CD4-positive, alpha-beta T cell (primary cell): ENCODE data around the gene CENPQ. TPM values are rescaled to one million over a fixed set of nuclear protein-coding genes. Genes with fewer than 3 reads are reported as not detected.

Source experiments
- ATAC-seq: fragments of 200-7000 bp; cut with Tn5 transposase; one replicate; pipeline ENCODE4 v1.10.0; 2022; ENCODE audit warnings: mild to moderate bottlenecking; ENCODE audit not compliant: poor library complexity
- CTCF ChIA-PET: fragments of 350-600 bp; sonication (Branson Sonifier 250); formaldehyde crosslinking; loops from one replicate; lab custom pipeline; 2021; ENCODE audit warnings: antibody characterized with exemption, inconsistent platforms; lab: Charles Lee
- POLR2A ChIA-PET: fragments of 350-600 bp; sonication (Branson Sonifier 250); formaldehyde crosslinking; loops from one replicate; lab custom pipeline; 2021; ENCODE audit warnings: antibody characterized with exemption, inconsistent platforms; lab: Charles Lee
- DNase-seq, 14 experiments: peaks; one replicate each; pipeline ENCODE4 v3.0.0-alpha.2; 2013 to 2020; ENCODE audit warnings: mixed read lengths in 2 of 14
- H3K27ac ChIP-seq, 2 donors: one replicate each; pipeline versions ENCODE4 v1.5.1 to v1.7.0; 2013; ENCODE audit warnings: low read length in 2 of 2, low read depth in 1 of 2, mild to moderate bottlenecking in 1 of 2
- H3K27me3 ChIP-seq, 2 experiments: 1 replicate in 1 of 2; 2 replicates in 1 of 2; pipeline versions ENCODE4 v1.6.1 to v1.7.0; 2013; ENCODE audit warnings: low read length in 2 of 2, control low read depth in 1 of 2, mild to moderate bottlenecking in 1 of 2, moderate library complexity in 1 of 2; ENCODE audit not compliant: insufficient read depth in 2 of 2, control insufficient read depth in 1 of 2
- H3K36me3 ChIP-seq: one replicate; pipeline ENCODE4 v1.6.1; 2013; ENCODE audit warnings: low read length, control low read depth; ENCODE audit not compliant: insufficient read depth
- H3K4me1 ChIP-seq: one replicate; pipeline ENCODE4 v1.6.1; 2013; ENCODE audit warnings: low read length, control low read depth; ENCODE audit not compliant: insufficient read depth
- H3K4me3 ChIP-seq: one replicate; pipeline ENCODE4 v1.5.1; 2013; ENCODE audit warnings: mild to moderate bottlenecking, low read length, moderate library complexity
- H3K9me3 ChIP-seq, 2 experiments: 1 replicate in 1 of 2; 2 replicates in 1 of 2; pipeline versions ENCODE4 v1.6.1 to v1.7.0; 2013; ENCODE audit warnings: low read length in 2 of 2, mild to moderate bottlenecking in 2 of 2, control low read depth in 1 of 2, moderate library complexity in 1 of 2; ENCODE audit not compliant: control insufficient read depth in 1 of 2, insufficient read depth in 1 of 2
- H3K27ac Mint-ChIP-seq: one replicate; pipeline ENCODE4 v1.8.0; 2020; ENCODE audit warnings: mixed read lengths
- H3K27me3 Mint-ChIP-seq: one replicate; pipeline ENCODE4 v1.8.0; 2021; ENCODE audit warnings: mixed read lengths
- H3K36me3 Mint-ChIP-seq: one replicate; pipeline ENCODE4 v1.8.0; 2021; ENCODE audit warnings: low read depth, mixed read lengths
- H3K4me1 Mint-ChIP-seq: one replicate; pipeline ENCODE4 v1.8.0; 2021; ENCODE audit warnings: low read depth, mixed read lengths
- H3K4me3 Mint-ChIP-seq: one replicate; pipeline ENCODE4 v1.8.0; 2020; ENCODE audit warnings: mild to moderate bottlenecking, mixed read lengths
- H3K9me3 Mint-ChIP-seq: one replicate; pipeline ENCODE4 v1.8.0; 2020; ENCODE audit warnings: mixed read lengths
- CTCF ChIP-seq: fragments of 200-600 bp; IDR thresholded peaks from one replicate; pipeline ENCODE4 v1.8.0; 2022; ENCODE audit warnings: antibody characterized with exemption, mild to moderate bottlenecking
- intact Hi-C, 2 experiments: fragments of 100-400 bp; cut with DNase I in 1 of 2; cut with micrococcal nuclease in 1 of 2; formaldehyde crosslinking; loops; one replicate each; pipeline versions ENCODE4 v1.15.1 to v1.9.0; 2023 to 2025; cut with DNase I, micrococcal nuclease
- total RNA-seq, 174 experiments: library from RNA in 2 of 174; stranded (reverse) in 2 of 174; gene quantifications; one replicate each; pipeline ENCODE4 v1.2.3 and lab custom pipeline; 2021 to 2026

CENPQ gene
- total RNA-seq, 2 experiments from 2014 or later = 0.14 to 0.30 TPM

DNA sequence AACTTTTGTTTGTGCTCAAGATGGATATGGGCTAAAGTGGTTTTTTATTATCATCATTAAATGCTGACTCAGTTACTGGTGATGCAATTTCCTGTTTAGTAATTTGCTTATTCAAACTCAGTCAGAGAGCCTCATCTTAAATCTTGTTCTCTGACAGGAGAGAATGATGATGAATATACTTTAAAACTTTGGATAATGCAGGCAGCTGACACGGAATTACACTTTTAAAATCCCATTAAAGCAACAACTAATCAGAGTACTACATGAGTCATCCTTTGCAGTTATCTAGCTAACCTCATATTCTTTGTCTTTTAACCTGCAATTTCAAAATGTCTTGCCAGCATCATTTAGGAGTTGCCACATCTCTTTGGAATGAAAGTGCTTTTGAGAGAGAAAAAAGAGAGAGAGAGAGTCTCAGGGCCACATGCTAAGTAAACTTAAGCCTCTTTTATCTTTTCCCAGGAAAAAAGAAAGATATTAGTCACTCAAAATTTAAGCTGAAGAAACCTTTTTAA, 78.1 kb downstream of the CENPQ start:
- H3K36me3 Mint-ChIP-seq = no peaks in the 10 kb centered on the region
- intact Hi-C loops = no loop called here
- Histone ChIP-seq H3K36me3 (no peaks in the 10 kb centered on the region), H3K27me3 (no peaks in the 10 kb centered on the region), H3K9me3 (no peaks in the 10 kb centered on the region), H3K27ac (no peak overlapping the region), H3K4me1 (no peaks in the 10 kb centered on the region), H3K4me3 (no peak overlapping the region)
- ChIA-PET POLR2A (interaction anchor here (0.6 kb wide), 1 partner anchor 289 kb away, joined by 3 read pairs; no protein-coding TSS in a partner anchor), CTCF (no interaction called here)
- DNase-seq = no peak
- TF ChIP-seq CTCF = no peak
- no peak overlapping the region for H3K4me3 Mint-ChIP-seq
- no peak for ATAC-seq
- peaks cover 3% of the 10 kb centered on the region for H3K27me3 Mint-ChIP-seq
- H3K4me1 Mint-ChIP-seq = no peaks in the 10 kb centered on the region
- no peak overlapping the region for H3K27ac Mint-ChIP-seq
- H3K9me3 Mint-ChIP-seq = no peaks in the 10 kb centered on the region

DNA sequence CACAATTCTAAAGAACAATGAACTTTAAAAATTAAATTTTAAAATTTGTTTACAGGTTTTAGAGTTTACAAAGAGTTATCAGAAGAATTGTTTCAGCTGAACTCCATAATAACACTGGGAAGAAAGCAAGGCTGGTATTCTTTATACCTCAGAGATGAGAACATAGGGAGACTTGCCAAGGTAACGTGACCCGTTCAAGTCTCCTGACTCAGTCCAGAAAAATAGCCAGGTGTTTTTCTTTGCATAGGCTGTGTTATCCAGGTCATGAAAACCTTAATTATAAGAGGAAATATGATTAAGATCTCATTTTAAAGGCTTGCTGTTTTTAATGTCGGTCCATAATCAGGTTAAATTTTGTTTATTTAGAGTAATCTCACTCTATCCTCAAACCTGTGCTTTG, 78.8 kb downstream of the CENPQ start:
- H3K36me3 ChIP-seq = no peaks in the 10 kb centered on the region

More for the DNA sequence above, 78.8 kb downstream of the CENPQ start:
- no peak overlapping the region for H3K27ac Mint-ChIP-seq
- no peaks in the 10 kb centered on the region for H3K4me1 Mint-ChIP-seq
- H3K4me1 ChIP-seq = no peaks in the 10 kb centered on the region
- no peaks in the 10 kb centered on the region for H3K9me3 ChIP-seq
- TF ChIP-seq CTCF = no peak
- no peaks in the 10 kb centered on the region for H3K36me3 Mint-ChIP-seq
- DNase-seq = no peak
- no peaks in the 10 kb centered on the region for H3K9me3 Mint-ChIP-seq
- no peak overlapping the region for H3K4me3 ChIP-seq
- ATAC-seq = no peak
- H3K27me3 ChIP-seq = peaks cover 0 to 3% of the 10 kb centered on the region in 2 experiments
- POLR2A ChIA-PET = interaction anchor here (0.6 kb wide), 1 partner anchor 289 kb away, joined by 3 read pairs; no protein-coding TSS in a partner anchor
- intact Hi-C loops = no loop called here
- no peak overlapping the region for H3K4me3 Mint-ChIP-seq
- CTCF ChIA-PET = no interaction called here
- H3K27ac ChIP-seq = no peak overlapping the region
- H3K27me3 Mint-ChIP-seq = peaks cover 9% of the 10 kb centered on the region

Other genes with a start within 250 kb of the CENPQ start
- gene MMUT, start 117 bp upstream of the CENPQ start, total RNA-seq = 1 to 10 TPM; 6.4 to 7.2 TPM
- gene GLYATL3, start 36.6 kb downstream of the CENPQ start, total RNA-seq = not detected
- gene C6orf141, start 87.3 kb downstream of the CENPQ start, total RNA-seq = not detected
- not detected for gene RHAG, start 173.5 kb downstream of the CENPQ start, total RNA-seq